SU-DHL-6 (cell line): Measurements from ENCODE around the gene FAM117A.

ENCODE experiments used
- H2AFZ ChIP-seq: fragments of 200-600 bp; sonication (generic); 2 replicates; pipeline ENCODE4 v1.6.1; 2014; ENCODE audit warnings: low read depth, mild to moderate bottlenecking, moderate library complexity, mixed read lengths, antibody characterized with exemption, low read length; ENCODE audit not compliant: severe bottlenecking
- H3F3A ChIP-seq: fragments of 200-600 bp; shearing (Covaris generic); 2 replicates; pipeline ENCODE4 v1.6.0; 2016; ENCODE audit warnings: antibody characterized with exemption, mild to moderate bottlenecking; ENCODE audit not compliant: insufficient read depth
- H3K27ac ChIP-seq: fragments of 200-600 bp; sonication (generic); 2 replicates; pipeline ENCODE4 v1.5.1; 2016; ENCODE audit warnings: low read depth, mild to moderate bottlenecking, low read length, moderate library complexity, mixed read lengths
- H3K27me3 ChIP-seq: fragments of 200-600 bp; sonication (generic), shearing (Covaris generic); 2 replicates; pipeline ENCODE4 v1.6.0; 2014; ENCODE audit warnings: mild to moderate bottlenecking, low read length
- H3K36me3 ChIP-seq: fragments of 200-600 bp; sonication (generic); 2 replicates; pipeline ENCODE4 v1.6.1; 2014; ENCODE audit warnings: mild to moderate bottlenecking, low read length, mixed read lengths
- H3K4me2 ChIP-seq: fragments of 300-600, 200-600 bp; shearing (Covaris generic), sonication (generic); 2 replicates; pipeline ENCODE4 v1.6.0; 2014; ENCODE audit warnings: low read length, low read depth, mild to moderate bottlenecking; ENCODE audit not compliant: poor library complexity, severe bottlenecking
- H3K4me3 ChIP-seq: fragments of 200-600 bp; sonication (generic); 2 replicates; pipeline ENCODE4 v1.5.1; 2014; ENCODE audit warnings: antibody characterized with exemption, low read length, mild to moderate bottlenecking, mixed read lengths; ENCODE audit not compliant: insufficient read depth, poor library complexity, severe bottlenecking
- H3K79me2 ChIP-seq: fragments of 200-600 bp; sonication (generic); 2 replicates; pipeline ENCODE4 v1.6.1; 2014; ENCODE audit warnings: mild to moderate bottlenecking, low read length, moderate library complexity; ENCODE audit not compliant: insufficient read depth
- H3K9ac ChIP-seq: fragments of 200-600 bp; sonication (generic); 2 replicates; pipeline ENCODE4 v1.7.0; 2014; ENCODE audit warnings: mild to moderate bottlenecking, low read length
- H3K9me2 ChIP-seq: fragments of 200-600 bp; sonication (generic); replicated peaks from 2 replicates; pipeline ENCODE4 v1.6.1; 2014; ENCODE audit warnings: low read length; ENCODE audit not compliant: insufficient read depth
- H3K9me3 ChIP-seq: fragments of 200-600 bp; sonication (generic); 2 replicates; pipeline ENCODE4 v1.6.1; 2014; ENCODE audit warnings: low read length, mixed read lengths; ENCODE audit not compliant: insufficient read depth
- H4K20me1 ChIP-seq: fragments of 200-600 bp; sonication (generic); 2 replicates; pipeline ENCODE4 v1.6.1; 2014; ENCODE audit warnings: low read depth, mild to moderate bottlenecking, antibody characterized with exemption, low read length, moderate library complexity, mixed read lengths
- EZH2phosphoT487 ChIP-seq: fragments of 200-600 bp; sonication (generic), shearing (Covaris generic); conservative IDR thresholded peaks from 2 replicates; pipeline ENCODE4 v1.6.1; 2018; ENCODE audit warnings: mild to moderate bottlenecking, antibody characterized with exemption, low read length, moderate library complexity, mixed read lengths
- TF ChIP-seq, protein P1 (sequence below): fragments of 200-600 bp; sonication (generic); IDR thresholded peaks from one replicate; pipeline ENCODE4 v1.5.1; 2017; ENCODE audit warnings: antibody characterized with exemption, mild to moderate bottlenecking, low read length, moderate library complexity; ENCODE audit not compliant: insufficient read depth, poor library complexity, severe bottlenecking

FAM117A gene

DNA sequence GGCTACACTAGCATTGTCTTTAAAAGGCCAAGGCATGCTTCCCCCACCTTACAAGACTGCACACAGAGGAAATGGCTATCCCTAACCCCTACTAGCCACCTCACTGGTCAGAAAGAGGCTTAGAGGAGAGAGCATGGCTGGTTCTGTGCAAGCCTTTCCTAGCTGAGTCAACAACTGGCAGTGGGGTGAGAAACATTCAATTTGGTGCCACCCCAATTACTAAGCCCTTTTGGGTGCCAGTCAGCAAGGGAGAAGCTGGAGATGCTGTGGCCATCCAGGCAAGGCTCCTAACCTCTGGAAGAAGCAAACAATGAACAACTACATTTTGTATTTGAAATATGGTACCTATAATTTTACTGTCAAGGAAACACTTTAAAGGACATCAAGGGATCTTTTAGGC lies 19.9 kb upstream of the FAM117A start:
- Histone ChIP-seq H3K27ac (no peak overlapping the region), H3K9me3 (no peaks in the 10 kb centered on the region)
- TF ChIP-seq EZH2phosphoT487: no peak
- TF ChIP-seq, protein P1, sequence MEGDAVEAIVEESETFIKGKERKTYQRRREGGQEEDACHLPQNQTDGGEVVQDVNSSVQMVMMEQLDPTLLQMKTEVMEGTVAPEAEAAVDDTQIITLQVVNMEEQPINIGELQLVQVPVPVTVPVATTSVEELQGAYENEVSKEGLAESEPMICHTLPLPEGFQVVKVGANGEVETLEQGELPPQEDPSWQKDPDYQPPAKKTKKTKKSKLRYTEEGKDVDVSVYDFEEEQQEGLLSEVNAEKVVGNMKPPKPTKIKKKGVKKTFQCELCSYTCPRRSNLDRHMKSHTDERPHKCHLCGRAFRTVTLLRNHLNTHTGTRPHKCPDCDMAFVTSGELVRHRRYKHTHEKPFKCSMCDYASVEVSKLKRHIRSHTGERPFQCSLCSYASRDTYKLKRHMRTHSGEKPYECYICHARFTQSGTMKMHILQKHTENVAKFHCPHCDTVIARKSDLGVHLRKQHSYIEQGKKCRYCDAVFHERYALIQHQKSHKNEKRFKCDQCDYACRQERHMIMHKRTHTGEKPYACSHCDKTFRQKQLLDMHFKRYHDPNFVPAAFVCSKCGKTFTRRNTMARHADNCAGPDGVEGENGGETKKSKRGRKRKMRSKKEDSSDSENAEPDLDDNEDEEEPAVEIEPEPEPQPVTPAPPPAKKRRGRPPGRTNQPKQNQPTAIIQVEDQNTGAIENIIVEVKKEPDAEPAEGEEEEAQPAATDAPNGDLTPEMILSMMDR: no peak

DNA sequence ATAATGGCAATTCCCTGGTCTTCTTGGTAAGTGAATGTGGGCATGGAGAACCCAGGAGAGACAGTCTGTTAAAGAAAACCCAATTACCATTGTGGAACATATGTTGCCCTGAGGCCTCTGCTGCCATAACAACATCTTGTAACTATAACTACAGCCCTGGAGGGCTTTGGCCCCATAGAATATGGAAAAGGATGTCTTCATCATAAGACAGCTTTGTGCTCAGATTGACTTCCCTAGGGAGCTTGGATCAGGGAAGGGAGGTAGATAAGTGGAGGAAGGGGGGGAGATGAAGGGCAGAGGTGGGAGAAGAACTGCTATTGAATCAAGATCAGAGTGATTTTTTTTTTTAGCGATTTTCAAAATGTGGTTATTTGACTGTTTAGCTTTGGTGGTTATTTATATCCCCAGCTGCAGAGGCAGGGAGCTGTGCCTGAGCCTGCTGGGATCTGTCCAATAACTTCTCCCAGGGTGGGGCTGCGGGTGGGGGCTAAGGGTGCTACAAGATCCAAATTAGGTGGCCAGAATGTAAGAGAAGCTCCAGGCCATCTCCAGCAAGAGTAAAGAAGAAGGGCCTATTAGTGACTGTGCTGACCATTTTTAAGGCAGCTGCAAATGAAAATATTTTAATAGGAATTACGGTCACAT lies 19.3 kb upstream of the FAM117A start:
- Histone ChIP-seq H4K20me1 (no peaks in the 10 kb centered on the region), H3K27ac (no peak overlapping the region), H3K36me3 (no peaks in the 10 kb centered on the region), H3K4me3 (no peak overlapping the region), H3K27me3 (no peaks in the 10 kb centered on the region), H2AFZ (no peak overlapping the region), H3K9ac (no peak overlapping the region), H3K9me3 (no peaks in the 10 kb centered on the region), H3F3A (peaks cover 8% of the 10 kb centered on the region), H3K79me2 (no peaks in the 10 kb centered on the region), H3K4me2 (no peak overlapping the region), H3K9me2 (no peaks in the 10 kb centered on the region)
- TF ChIP-seq, protein P1: no peak
- TF ChIP-seq EZH2phosphoT487: no peak

More for the DNA sequence above, 19.9 kb upstream of the FAM117A start:
- Histone ChIP-seq H3K4me3 (no peak overlapping the region), H3K9ac (no peak overlapping the region), H3K36me3 (no peaks in the 10 kb centered on the region), H4K20me1 (no peaks in the 10 kb centered on the region), H2AFZ (no peak overlapping the region), H3K9me2 (no peaks in the 10 kb centered on the region), H3K27me3 (no peaks in the 10 kb centered on the region), H3K4me2 (no peak overlapping the region), H3K79me2 (no peaks in the 10 kb centered on the region), H3F3A (peaks cover 8% of the 10 kb centered on the region)

DNA sequence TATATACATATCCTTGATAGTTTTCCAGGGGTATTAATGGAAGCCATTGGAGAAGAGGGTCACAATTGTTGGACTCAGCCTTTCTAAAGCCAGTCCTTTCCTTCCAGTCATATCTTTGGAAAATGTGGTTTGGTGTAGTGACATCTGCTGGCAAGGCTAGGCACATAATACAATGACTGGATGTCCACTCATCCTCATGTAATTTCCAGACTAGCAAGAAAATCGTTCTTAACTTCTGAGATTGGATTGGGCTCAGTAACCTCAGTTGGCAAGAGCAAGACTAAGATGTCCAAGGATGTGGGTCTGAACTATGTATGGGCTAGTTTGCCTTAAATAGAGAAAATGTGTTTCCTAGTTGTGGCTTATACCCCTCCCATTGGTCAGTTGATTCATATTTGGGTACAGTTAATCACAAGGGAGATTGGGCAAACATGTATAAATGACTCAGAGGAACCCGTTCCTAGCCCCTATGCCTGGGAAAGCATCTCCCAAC lies 15.9 kb upstream of the FAM117A start:
- H3K36me3 ChIP-seq: no peaks in the 10 kb centered on the region
- H3K9ac ChIP-seq: no peak overlapping the region
- H3K27ac ChIP-seq: no peak overlapping the region
- H3K4me3 ChIP-seq: no peak overlapping the region
- H3K9me2 ChIP-seq: no peaks in the 10 kb centered on the region
- TF ChIP-seq EZH2phosphoT487: no peak
- TF ChIP-seq, protein P1: peak; percentile 40
- H3K79me2 ChIP-seq: no peaks in the 10 kb centered on the region
- no peak overlapping the region for H2AFZ ChIP-seq
- no peaks in the 10 kb centered on the region for H3K27me3 ChIP-seq
- H3K9me3 ChIP-seq: no peaks in the 10 kb centered on the region
- no peaks in the 10 kb centered on the region for H3F3A ChIP-seq
- no peak overlapping the region for H3K4me2 ChIP-seq
- H4K20me1 ChIP-seq: no peaks in the 10 kb centered on the region
